Heart right ventricle (tissue), 16 donors: ENCODE data around the gene LSAMP. TPM values are rescaled to one million over a fixed set of nuclear protein-coding genes. Genes with fewer than 3 reads are reported as not detected.

Experiments used
- ATAC-seq, 8 donors: fragments of 200-7000 bp; cut with Tn5 transposase; one replicate each; pipeline ENCODE4 v1.9.1; 2020; ENCODE audit warnings: mild to moderate bottlenecking in 8 of 8, moderate library complexity in 8 of 8, moderate number of reproducible peaks in 1 of 8
- DNase-seq, 2 donors: peaks; one replicate each; pipeline ENCODE4 v3.0.0-alpha.2; 2020
- H3K27ac ChIP-seq, 10 donors: fragments of 200-600 bp; sonication (generic) in 2 of 10; one replicate each; pipeline versions ENCODE4 v1.5.0 to v1.8.0; 2020 to 2022; ENCODE audit warnings: mild to moderate bottlenecking in 3 of 10
- H3K27me3 ChIP-seq, 7 donors: fragments of 200-600 bp; one replicate each; pipeline ENCODE4 v1.8.0; 2021 to 2022; ENCODE audit warnings: mild to moderate bottlenecking in 2 of 7
- H3K36me3 ChIP-seq, 9 donors: fragments of 200-600 bp; sonication (generic) in 1 of 9; one replicate each; pipeline versions ENCODE4 v1.5.0 to v1.8.0; 2020 to 2022; ENCODE audit warnings: mild to moderate bottlenecking in 2 of 9
- H3K4me1 ChIP-seq, 9 donors: fragments of 200-600 bp; sonication (generic) in 1 of 9; one replicate each; pipeline versions ENCODE4 v1.5.0 to v1.8.0; 2020 to 2022; ENCODE audit warnings: mild to moderate bottlenecking in 4 of 9
- H3K4me3 ChIP-seq, 10 donors: fragments of 200-600 bp; sonication (generic) in 2 of 10; one replicate each; pipeline versions ENCODE4 v1.5.0 to v1.8.0; 2020 to 2022; ENCODE audit warnings: mild to moderate bottlenecking in 7 of 10, moderate library complexity in 2 of 10
- H3K9me3 ChIP-seq, 11 donors: fragments of 200-600 bp in 10 of 11; sonication (generic) in 2 of 11; one replicate each; pipeline versions ENCODE4 v1.5.0 to v1.8.0; 2013 to 2022; ENCODE audit warnings: mild to moderate bottlenecking in 2 of 11, control low read depth in 1 of 11, moderate library complexity in 1 of 11
- WGBS, 2 donors: extraction: QIAGEN DNeasy Blood & Tissue Kit; methylation state at CpG; one replicate each; pipeline ENCODE4 v1.1.7; 2013; ENCODE audit warnings: inconsistent platforms in 1 of 2; 5-methylcytosine and 5-hydroxymethylcytosine counted together
- intact Hi-C, 10 donors: fragments of 100-400 bp; cut with DNase I; formaldehyde crosslinking; loops; one replicate each; pipeline versions ENCODE4 v1.11.1 to v1.14.2; 2022
- polyA plus RNA-seq, 2 donors: library from polyadenylated mRNA; stranded (reverse); fragments of 200-250 nt; gene quantifications; one replicate each; pipeline ENCODE4 v1.2.3, GENCODE V29; 2013
- total RNA-seq, 10 donors: library from RNA; stranded (reverse); fragmentation: NEBNext Ultra II Directional in 3 of 10; extraction: Animal tissue kit (Norgen Biotek cat#: 25700) in 3 of 10; gene quantifications; one replicate each; pipeline versions ENCODE4 v1.2.1 to v1.2.4, GENCODE V29; 2021 to 2023
- TF ChIP-seq, protein P1 (sequence below), 9 donors: fragments of 200-600 bp; sonication (generic) in 2 of 9; IDR thresholded peaks; one replicate each; pipeline versions ENCODE4 v1.5.0 to v1.8.0; 2021 to 2022; ENCODE audit warnings: antibody characterized with exemption in 9 of 9, mild to moderate bottlenecking in 5 of 9, moderate library complexity in 1 of 9
- donor health status: Arrhythmogenic right ventricular cardiomyopathy.
- donor health status: ischemic (EF 13 %, LVEDD 7.1; RV severe dilation, severe dysfunction).
- donor health status: healthy with polysubstance abuse.
- donor health status: DM: no; HTN: yes; CAD: no.
- donor health status: DM: no; HTN: no; CAD: no.
- donor health status: ischemic (EF 25% LVEDD 6.9; RV normal size, moderate dysfunction).
- donor health status: ischemic (EF 25% LVEDD 5.7; RV mildly dilated, moderate dysfunction).
- donor health status: healthy.
- donor health status: DM: yes; HTN: yes; CAD: no.
- donor health status: Ischemic cardiomyopathy.
- donor health status: ischemic (EF 35%, LVEDD 5.7; RV mildly dilated, moderate dysfunction).
- donor health status: nonischemic (EF 11% LVEDD 7.7; RV severe dilation, severe dysfunction).
- donor health status: DM: yes; HTN: yes; CAD: no.
- donor health status: PGD.
- donor health status: ischemic (EF 29% LVEDD 5.4; RV normal size, mild dysfunction).
- donor health status: nonischemic (EF 23%, LVEDD 6.1; RV moderate dilation, normal function).

Gene LSAMP
- total and polyA plus RNA-seq, 12 donors, result 0.51 to 9.0 (median 5.4) TPM

DNA sequence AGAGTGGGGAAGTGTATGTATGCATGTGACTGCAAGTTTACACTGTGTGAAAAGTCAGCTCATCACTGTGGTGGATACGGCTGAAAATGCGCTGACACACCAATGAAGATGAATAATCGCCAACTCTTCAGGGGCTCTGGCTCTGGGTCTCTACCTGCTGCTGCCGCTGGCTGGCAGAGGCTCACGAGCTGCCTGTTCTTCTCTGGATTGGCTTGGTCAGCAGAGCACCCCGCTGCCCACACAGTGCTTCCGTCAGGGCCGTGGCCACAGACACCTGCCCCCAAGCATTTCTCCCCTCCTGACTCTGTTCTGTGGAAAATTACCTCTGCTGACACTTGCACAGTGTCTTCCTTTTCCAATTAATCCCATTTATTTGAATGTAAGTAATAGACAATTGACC, 606.5 kb downstream of the LSAMP start:
- TF ChIP-seq, protein P1, sequence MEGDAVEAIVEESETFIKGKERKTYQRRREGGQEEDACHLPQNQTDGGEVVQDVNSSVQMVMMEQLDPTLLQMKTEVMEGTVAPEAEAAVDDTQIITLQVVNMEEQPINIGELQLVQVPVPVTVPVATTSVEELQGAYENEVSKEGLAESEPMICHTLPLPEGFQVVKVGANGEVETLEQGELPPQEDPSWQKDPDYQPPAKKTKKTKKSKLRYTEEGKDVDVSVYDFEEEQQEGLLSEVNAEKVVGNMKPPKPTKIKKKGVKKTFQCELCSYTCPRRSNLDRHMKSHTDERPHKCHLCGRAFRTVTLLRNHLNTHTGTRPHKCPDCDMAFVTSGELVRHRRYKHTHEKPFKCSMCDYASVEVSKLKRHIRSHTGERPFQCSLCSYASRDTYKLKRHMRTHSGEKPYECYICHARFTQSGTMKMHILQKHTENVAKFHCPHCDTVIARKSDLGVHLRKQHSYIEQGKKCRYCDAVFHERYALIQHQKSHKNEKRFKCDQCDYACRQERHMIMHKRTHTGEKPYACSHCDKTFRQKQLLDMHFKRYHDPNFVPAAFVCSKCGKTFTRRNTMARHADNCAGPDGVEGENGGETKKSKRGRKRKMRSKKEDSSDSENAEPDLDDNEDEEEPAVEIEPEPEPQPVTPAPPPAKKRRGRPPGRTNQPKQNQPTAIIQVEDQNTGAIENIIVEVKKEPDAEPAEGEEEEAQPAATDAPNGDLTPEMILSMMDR (IDR thresholded peaks at IDR 0.05), result no peak

DNA sequence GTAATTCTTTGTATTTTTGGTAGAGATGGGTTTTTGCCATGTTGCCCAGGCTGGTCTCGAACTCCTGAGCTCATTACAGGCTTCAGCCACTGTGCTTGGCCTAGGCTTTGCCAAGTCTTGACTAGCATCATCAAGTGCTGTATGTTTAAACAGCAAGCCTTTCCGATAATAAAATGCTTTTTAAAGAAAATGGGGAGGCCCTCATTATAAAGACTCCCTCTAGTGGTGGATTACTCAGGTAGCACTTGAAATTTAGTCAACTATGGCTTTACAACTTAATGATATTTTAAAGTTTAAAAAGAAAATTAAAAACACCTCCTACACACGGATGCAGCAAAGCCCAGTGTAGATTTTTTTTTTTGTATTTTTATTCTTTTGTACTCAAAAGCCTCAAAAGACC, 608.3 kb downstream of the LSAMP start:
- H3K9me3 ChIP-seq, result no peaks in the 10 kb centered on the region
- no peak overlapping the region for H3K4me3 ChIP-seq
- DNase-seq (no peak), ATAC-seq (no peak)
- H3K4me1 ChIP-seq, result peaks cover 0 to 6% (median 0%) of the 10 kb centered on the region in 9 donors
- TF ChIP-seq, protein P1 (IDR thresholded peaks at IDR 0.05), result peak in 8 of 9 donors; percentile 34 to 61 (median 50)
- intact Hi-C loops, result no loop called here
- 60 to 62% methylated on average over 3 of the region's 3 CpGs for WGBS, 2 donors
- no peaks in the 10 kb centered on the region for H3K36me3 ChIP-seq
- no peaks in the 10 kb centered on the region for H3K27me3 ChIP-seq
- H3K27ac ChIP-seq, result no peak overlapping the region

More for the DNA sequence above, 606.5 kb downstream of the LSAMP start:
- Histone ChIP-seq H3K4me1 (peaks cover 0 to 6% (median 0%) of the 10 kb centered on the region in 9 donors), H3K27ac (no peak overlapping the region), H3K4me3 (no peak overlapping the region), H3K9me3 (no peaks in the 10 kb centered on the region), H3K36me3 (no peaks in the 10 kb centered on the region), H3K27me3 (no peaks in the 10 kb centered on the region)
- no peak for DNase-seq
- intact Hi-C loops, result no loop called here
- 93 to 98% methylated on average over 8 of the region's 8 CpGs for WGBS, 2 donors
- no peak for ATAC-seq

DNA sequence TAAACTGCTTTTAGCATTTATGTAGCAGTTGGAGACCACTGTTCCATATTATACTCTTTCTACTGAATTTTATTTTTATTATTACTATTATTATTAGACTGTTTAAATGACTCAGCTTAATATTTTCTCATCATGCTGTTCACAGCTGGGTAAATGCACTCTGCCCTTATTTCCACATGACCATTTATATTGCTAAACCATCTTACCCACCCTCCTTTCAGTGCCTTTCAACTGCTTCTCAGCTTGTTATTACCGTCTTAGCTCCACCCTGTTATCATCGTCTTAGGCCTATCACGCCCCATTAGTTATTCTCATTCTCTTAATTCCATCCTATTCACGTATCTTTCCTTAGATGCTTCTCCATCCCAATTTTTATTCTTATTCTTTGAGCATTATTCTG, 609.3 kb downstream of the LSAMP start:
- Histone ChIP-seq H3K27me3 (no peaks in the 10 kb centered on the region), H3K27ac (no peak overlapping the region), H3K9me3 (no peaks in the 10 kb centered on the region), H3K36me3 (no peaks in the 10 kb centered on the region), H3K4me1 (no peaks in the 10 kb centered on the region), H3K4me3 (no peak overlapping the region)
- ATAC-seq (no peak), DNase-seq (no peak)
- TF ChIP-seq, protein P1 (IDR thresholded peaks at IDR 0.05), result no peak
- intact Hi-C loops, result no loop called here
- 94 to 98% methylated on average over 4 of the region's 4 CpGs for whole genome bisulfite sequencing, 2 donors

- Histone ChIP-seq H3K9me3 (no peaks in the 10 kb centered on the region), H3K27ac (no peak overlapping the region), H3K4me1 (no peaks in the 10 kb centered on the region), H3K4me3 (no peak overlapping the region), H3K27me3 (no peaks in the 10 kb centered on the region), H3K36me3 (no peaks in the 10 kb centered on the region)
- DNase-seq (no peak), ATAC-seq (no peak)
- intact Hi-C loops, result no loop called here
- TF ChIP-seq, protein P1 (IDR thresholded peaks at IDR 0.05), result no peak
- WGBS, 2 donors, result 88 to 95% methylated on average over 1 of the region's 1 CpG
Observed at GRCh38 chr3:115834068-115834467, 611.2 kb downstream of the LSAMP start.
